Endometrial microvascular endothelial cells (primary cell): ENCODE results near the gene CCDC8. TPM values are rescaled to one million over a fixed set of nuclear protein-coding genes. Genes with fewer than 3 reads are reported as not detected.
"Not testable (repeated sequence)": the region's sequence is repeated elsewhere in the genome, so short reads cannot be mapped to it uniquely, and the experiment has no call there.

Experiments used
- in situ Hi-C: cut with HindIII; loops from 2 replicates; pipeline ENCODE4 v1.10.0; 2017; ENCODE audit warnings: low sequenced_read_pairs, low pct_unique_long_range_greater_than_20kb; ENCODE audit errors: inconsistent ontology term
- total RNA-seq: library from RNA; depleted of rRNA; stranded (reverse); fragments of >200 nt; gene quantifications from one replicate; pipeline ENCODE4 v1.2.3, GENCODE V29; 2015; ENCODE audit errors: inconsistent ontology term

CCDC8 gene, protein sequence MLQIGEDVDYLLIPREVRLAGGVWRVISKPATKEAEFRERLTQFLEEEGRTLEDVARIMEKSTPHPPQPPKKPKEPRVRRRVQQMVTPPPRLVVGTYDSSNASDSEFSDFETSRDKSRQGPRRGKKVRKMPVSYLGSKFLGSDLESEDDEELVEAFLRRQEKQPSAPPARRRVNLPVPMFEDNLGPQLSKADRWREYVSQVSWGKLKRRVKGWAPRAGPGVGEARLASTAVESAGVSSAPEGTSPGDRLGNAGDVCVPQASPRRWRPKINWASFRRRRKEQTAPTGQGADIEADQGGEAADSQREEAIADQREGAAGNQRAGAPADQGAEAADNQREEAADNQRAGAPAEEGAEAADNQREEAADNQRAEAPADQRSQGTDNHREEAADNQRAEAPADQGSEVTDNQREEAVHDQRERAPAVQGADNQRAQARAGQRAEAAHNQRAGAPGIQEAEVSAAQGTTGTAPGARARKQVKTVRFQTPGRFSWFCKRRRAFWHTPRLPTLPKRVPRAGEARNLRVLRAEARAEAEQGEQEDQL
- 0.09 TPM for total RNA-seq

DNA sequence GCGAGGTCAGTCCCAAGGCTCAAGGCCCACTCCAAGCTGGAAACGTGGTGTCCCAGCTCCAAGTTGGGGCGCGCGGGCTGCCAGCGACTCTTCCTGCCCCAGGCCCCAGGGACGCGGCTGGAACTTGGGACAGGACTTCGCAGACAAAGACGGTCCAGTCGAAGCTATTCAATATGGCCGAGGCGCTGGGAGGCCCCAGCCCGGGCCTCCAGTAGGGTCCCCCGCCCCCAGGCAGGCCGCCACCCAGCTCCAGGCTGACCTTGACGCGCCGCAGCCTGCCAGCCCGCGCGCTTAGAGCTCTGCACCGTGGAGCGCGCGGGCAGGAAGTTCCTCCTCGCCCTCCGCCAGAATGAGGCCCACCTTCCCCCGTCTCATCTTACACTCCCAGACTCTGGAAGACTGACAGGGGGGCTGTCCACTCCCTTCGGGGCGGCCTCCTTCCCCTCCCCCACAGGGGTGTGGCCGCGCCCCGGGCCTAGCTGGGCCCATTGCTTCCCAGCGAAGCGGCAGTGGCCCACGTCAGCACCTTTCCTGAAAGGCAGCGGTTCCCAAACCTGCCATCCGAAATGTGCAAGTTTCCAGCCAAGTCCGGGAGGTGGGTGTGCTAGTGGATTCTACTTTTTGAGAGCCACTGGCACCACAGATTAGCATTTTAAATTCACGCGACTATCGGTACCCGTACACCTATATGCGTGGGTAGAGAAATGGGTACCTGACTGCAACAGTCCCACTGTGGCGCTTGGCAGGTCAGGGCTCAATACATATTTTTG is at the start of gene CCDC8:
CCDC8 (minus strand) TSS at position 303 of the 770 bp plus-strand sequence. CDS start 754 bp downstream, outside the sequence.
- in situ Hi-C loops: no loop called here

DNA sequence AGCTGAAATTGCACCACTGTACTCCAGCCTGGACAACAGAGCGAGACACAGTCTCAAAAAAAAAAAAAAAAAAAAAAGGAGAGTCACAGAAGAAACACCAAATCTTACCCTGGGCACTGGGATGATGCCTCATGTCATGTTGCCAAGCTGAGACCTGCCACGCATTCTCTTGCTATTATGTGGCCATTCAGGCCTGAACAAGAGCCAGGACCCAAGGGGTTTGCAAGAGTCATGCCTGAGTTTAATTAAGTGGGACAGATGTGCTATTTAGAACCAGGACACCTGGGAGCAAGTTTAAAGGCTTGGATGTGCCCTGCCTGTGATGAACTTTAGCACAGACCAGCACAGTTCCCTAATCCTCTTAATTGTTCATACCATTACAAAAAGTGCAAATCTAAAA is 48.2 kb upstream of the CCDC8 start:
- in situ Hi-C loops: no loop called here

DNA sequence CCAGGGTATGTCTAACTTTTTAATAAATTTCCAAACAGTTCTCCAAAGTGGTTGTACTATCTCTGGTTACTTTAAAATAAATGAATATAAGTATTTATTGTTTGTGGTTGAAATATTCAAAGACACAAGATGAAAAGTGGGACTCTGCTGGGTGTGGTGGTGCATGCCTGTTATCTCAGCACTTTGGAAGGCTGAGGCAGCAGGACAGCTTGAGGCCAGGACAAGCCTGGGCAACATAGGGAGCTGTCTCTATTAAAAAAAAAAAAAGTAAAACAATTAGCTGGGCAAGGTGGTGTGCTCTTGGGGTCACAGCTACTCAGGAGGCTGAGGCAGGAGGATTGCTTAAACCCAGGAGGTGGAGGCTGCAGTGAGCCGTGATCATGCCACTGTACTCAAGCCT is 47.6 kb upstream of the CCDC8 start:
- in situ Hi-C loops: no loop called here

DNA sequence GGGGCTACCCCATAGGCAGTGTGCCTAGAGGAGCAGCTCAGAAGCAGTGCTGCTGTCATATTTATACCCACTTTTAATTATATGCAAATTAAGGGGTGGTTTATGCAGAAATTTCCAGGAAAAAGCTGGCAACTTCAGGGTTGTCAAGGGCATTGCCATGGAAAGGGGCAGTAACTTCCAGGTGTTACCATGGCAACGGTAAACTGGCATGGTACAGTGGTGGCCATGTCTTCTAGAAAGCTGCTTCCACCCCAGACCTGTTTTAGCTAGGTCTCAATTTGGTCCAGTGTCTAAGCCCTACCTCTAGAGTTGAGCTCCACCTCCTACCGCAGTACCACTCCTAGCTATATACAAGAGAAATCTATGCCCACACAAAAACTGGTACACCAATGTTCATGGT is 46.7 kb upstream of the CCDC8 start:
- in situ Hi-C loops: no loop called here

DNA sequence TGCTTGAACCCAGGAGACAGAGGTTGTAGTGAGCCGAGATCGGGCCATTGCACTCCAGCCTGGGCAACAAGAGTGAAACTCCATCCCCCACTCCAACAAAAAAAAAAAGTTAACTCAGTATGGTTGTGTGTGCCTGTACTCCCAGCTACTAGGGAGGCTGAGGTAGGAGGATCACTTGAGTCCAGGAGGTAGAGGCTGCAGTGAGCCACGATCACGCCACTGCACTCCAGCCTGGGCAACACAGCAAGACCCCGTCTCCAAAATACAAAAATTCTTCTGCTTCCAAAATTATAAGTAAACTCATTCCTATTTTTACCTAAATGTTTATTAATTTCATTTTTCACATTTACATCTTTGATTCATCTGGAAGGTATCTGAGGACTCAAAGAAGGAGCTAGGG is 43.6 kb upstream of the CCDC8 start:
- in situ Hi-C loops: no loop called here

DNA sequence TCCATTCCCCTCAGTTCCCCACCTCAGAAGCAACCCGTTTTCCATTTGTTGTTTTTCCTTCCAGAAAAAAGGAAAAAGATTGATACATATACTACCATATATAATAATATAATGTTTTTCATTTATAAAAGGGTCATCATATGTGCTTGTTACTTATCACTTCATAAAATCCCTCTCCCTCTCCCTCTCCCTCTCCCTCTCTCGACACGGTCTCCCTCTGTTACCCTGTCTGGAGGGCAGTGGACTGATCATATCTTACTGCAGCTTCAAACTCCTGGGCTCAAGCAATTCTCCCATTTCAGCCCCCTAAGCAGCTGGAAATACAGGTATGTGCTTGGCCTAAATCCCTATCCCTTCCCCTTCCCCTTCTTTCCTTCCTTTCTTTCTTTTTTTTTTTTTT is 40.9 kb upstream of the CCDC8 start:
- in situ Hi-C loops: no loop called here

DNA sequence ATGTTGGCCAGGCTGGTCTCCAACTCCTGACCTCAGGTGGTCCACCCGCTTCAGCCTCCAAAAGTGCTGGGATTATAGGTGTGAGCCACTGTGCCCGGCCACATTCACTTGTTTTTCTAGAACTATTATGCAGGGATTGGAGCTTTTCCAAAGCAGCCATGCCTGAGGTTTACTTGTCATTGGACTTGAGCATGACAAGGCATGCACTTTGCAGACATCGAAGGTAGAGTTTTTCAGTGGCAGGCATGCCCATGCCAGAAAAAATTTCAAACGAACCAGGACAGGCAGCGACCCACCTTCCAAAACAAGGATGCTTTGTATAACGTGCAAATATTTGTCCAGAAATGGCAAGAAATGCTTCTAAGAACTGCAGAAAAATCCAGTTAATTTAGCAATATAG is 40.3 kb upstream of the CCDC8 start:
- in situ Hi-C loops: no loop called here

DNA sequence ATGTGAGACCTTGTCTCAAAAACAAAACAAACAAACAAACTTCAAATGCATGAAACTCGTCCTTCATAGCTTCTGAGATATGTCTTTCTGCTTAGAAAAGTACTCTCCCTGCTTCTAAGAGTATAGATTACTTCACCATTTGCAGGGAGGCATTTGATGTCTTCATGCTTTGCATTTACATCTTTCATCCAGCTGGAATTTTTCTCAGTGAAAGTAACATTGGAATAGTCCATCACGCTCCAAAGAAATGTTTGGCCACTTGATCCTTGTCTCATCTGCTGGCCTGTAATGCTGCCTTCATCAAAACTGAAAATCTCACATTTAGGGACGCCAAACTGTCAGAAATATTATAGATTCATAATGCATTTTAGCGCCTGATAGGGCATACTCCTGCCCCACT is 38.8 kb upstream of the CCDC8 start:
- in situ Hi-C loops: no loop called here

DNA sequence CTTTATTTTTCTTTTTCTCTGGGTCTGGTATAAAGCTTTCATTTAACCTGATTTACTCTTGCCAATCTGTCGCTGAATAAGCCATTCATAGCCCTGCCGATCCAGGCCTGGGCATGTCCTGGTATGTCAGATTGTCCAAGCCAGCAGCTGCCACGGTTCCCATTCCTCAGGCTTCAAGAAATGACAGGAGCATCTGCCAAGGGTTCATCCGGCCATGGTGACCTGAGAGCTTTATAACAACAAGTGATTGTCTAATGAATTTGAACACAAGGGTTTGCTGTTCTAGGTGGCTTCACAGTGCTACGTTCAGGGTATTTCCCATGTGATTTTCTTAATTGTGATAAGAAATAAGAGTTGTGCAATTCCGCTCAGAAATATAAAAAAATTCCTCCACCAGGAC is 38.0 kb upstream of the CCDC8 start:
- in situ Hi-C loops: no loop called here

DNA sequence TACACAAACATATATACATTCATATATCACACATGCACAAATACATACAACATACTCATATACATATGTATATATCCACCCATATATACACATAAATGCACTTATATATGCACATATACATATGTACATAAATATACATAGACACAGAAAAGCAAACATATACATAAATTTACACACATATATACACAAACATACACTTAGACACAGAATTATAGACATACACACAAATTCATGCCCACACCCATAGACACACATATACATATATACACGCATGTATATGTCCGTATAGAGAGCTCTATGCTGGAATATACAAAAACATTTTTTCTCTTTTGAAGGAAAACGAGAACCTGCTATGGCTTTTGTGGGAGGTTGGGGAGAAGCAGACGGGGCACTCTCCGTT is 37.4 kb upstream of the CCDC8 start:
- in situ Hi-C loops: no loop called here

DNA sequence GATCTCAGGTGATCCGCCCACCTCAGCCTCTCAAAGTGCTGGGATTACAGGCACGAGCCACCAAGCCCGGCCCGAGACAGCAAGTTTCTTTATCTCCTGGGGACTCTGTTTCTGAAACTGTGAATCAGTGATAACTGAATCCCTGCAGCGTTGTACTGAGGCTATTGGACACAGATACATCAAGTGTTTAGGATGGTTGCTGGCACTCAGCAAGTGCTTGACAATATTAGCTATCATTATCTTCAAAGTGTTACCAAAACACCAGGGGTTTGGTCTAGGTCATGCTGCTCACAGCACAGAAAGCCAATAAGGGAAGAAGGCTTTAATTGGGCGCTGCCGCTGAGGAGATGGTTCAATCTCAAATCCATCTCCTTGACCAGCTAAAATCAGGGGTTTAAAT is 35.9 kb upstream of the CCDC8 start:
- in situ Hi-C loops: no loop called here

DNA sequence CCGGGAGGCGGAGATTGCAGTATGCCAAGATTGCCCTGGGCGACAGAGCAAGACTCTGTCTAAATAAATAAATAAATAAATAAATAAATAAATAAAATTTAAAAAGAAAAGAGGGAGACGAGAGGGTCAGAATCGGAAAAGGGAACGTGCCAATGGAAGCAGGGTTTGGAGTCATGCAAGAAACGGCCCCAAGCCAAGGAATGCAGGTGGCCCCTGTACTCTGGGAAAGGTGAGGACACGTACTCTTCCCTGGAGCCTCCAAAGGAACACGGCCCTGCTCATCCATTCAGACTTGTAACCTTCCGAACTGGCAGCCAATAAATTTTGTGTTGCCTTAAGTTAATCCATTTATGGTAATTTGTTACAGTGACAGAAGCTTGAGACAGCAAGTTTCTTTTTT is 35.2 kb upstream of the CCDC8 start:
- in situ Hi-C loops: no loop called here

DNA sequence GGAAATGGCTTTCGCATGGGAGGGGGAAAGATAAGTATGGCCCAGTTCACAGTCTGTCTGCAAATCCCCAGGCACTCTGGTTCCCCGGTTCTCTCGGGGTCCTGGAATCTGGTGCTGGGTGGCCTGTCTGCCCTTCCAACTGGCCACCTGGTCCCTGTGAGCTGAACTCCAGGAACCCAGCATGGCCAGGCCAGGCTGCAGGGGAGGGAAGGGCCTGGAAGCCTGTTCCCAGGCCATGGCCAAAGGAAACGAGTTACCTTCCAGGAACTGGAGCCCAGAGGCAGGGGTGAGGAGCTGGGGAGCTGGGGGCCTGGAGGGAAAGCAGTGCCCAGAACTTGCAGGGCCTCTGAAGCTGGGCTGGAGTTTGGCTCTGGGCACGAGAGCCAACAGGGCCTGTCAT is 34.5 kb upstream of the CCDC8 start:
- in situ Hi-C loops: no loop called here

DNA sequence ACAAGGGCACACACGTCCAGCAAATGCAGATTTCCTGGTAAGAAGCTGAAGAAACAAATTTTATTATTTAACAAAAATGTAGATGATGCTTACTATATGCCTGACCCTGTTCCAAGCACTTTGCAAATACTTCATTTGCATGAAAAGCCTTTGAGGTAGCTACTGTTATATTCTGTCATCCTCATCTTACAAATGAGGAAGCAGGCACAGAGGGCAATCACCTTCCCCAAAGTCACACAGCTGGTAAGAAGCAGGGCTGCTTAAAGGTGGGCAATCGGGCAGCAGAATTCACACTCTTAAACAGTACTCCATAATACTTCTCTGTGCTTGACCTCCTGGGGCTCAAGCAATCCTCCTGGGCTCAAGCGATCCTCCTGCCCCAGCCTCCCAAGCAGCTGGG is 33.6 kb upstream of the CCDC8 start:
- in situ Hi-C loops: no loop called here

DNA sequence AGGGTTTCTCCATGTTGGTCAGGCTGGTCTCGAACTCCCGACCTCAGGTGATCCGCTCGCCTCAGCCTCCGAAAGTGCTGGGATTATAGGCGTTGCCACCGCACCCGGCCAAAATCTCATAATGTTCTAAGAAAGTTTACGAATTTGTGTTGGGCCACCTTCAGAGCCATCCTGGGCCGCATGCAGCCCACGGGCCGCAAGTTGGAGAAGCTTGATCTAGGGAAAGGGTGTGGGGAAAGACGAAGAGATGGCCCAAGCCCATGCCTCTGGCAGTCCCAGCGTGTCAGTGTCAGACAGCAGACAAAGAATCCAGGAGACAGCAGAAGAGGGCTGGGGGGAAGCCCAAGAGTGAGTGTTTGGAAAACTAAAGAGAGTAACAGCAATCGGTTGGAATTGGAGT is 32.7 kb upstream of the CCDC8 start:
- in situ Hi-C loops: no loop called here

DNA sequence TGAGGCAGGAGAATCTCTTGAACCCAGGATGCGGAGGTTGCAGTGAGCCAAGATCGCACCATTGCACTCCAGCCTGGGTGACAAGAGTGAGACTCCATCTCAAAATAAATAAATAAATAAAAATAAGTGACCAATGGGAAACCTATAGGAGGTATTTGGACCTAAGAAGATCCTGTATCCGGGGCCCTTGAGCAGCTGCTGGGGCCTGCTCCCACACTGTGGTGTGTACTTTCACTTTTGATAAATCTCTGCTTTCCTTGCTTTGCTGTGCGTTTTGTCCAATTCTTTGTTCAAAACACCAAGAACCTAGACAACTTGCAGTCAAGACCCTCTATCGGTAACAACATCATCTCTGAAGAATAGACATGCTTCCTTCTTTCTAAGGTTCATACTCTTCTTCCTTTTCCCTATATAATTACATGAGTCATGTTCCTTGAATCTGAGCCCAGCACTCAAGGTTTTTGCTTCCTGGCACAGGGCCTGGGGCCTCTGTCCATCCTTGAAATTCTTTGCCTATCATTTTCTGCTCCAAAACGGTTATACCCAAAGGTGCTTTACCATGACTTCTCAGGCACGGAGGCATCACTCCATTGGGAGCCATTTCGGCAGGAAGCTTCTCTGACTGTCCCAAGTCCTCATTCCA is 29.6 kb upstream of the CCDC8 start:
- in situ Hi-C loops: no loop called here

DNA sequence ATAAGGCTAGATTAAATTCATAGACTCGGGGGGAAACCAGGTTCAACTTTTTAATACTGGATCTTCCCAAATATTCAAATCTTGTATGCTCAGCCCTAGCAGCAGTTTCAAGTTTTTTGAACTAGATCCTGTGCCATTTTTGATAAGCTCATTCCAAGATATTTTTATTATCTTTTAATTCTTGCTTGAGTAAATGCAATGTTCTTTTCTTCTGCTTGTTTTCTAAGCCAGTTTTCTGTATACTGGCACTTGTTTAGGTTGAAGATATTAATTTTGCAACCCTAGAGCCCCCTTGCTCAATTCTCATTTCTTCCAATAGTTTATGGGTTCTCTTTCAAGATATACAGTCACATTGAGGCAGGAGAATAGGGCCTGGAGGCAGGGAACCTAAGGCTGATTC is 28.5 kb upstream of the CCDC8 start:
- in situ Hi-C loops: no loop called here

DNA sequence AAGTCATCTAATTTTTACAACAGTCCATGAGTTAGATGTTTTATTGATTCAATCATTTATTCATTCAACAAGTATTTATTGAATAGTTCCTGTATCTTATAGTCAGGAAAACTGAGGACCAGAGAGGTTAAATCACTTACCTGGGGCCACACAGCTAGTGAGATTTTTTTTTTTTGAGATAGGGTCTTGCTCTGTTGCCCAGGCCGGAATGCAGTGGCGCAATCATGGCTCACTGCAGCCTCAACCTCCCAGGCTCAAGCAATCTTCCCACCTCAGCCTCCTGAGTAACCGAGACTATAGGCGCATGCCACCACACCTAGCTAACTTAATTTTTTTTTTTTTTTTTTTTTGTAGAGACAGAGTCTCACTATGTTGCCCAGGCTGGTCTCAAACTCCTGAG is 22.3 kb upstream of the CCDC8 start:
- in situ Hi-C loops: not testable (repeated sequence)

DNA sequence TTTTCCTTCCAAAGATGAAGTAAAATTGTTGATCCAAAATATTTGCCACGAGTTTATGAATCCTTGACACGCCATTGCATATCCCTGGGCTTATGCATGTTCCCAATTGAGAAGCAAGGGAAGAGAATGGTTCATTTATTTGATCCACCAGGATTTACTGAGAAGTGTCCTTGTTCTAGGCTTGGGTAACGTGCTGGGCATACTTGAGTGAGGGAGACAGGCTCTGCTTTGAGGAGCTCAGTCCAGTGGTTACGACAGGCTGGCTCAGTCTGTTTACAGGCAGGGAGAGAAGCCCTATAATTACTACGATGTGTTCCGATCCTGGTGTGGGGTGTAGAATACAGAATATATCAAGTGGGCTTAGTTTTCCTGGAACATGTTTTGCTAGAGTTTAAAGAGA is 21.6 kb upstream of the CCDC8 start:
- in situ Hi-C loops: no loop called here

DNA sequence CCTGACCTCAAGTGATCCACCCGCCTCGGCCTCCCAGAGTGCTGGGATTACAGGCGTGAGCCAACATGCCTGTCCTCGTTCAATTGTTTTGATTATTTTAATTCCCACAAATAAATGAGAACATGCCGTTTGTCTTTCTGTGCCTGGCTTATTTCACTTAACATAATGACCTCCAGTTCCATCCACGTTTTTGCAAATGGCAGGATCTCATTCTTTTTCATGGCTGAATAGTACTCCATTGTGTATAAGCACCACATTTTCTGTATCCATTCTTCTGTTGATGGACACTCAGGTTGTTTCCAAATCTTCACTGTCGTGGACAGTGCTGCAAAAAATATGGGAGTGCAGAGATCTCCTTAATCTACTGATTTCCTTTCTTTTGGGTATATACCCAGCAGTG is 20.1 kb upstream of the CCDC8 start:
- in situ Hi-C loops: not testable (repeated sequence)
